GM12801 (cell line): ENCODE data around the gene MYO3A.

ENCODE experiments used
- CTCF ChIP-seq: IDR thresholded peaks from one replicate; pipeline ENCODE4 v1.5.1; 2011; ENCODE audit warnings: control low read depth; ENCODE audit not compliant: insufficient read length; ENCODE audit errors: extremely low read depth

MYO3A gene

GRCh38 chr10:26242706-26243350 is 308.8 kb downstream of the MYO3A start:
- no peak for TF ChIP-seq CTCF

GRCh38 chr10:26243351-26243720 is 309.3 kb downstream of the MYO3A start:
- no peak for TF ChIP-seq CTCF

- TF ChIP-seq CTCF, result no peak
Measured at GRCh38 chr10:26249681-26250080, 315.7 kb downstream of the MYO3A start.

- TF ChIP-seq CTCF, result no peak
Measured at GRCh38 chr10:26251925-26252324, 317.9 kb downstream of the MYO3A start.

- no peak for TF ChIP-seq CTCF
Measured at GRCh38 chr10:26254616-26255015, 320.6 kb downstream of the MYO3A start.

GRCh38 chr10:26259341-26259740 is 325.3 kb downstream of the MYO3A start:
- TF ChIP-seq CTCF, result no peak
